Naive thymus-derived CD4-positive, alpha-beta T cell (primary cell): Measurements from ENCODE around the gene LYST. TPM values are rescaled to one million over a fixed set of nuclear protein-coding genes. Genes with fewer than 3 reads are reported as not detected.
A peak's percentile ranks its signal among the peaks of the same experiment; 100 is the strongest.

ENCODE experiments used
- ATAC-seq: fragments of 150-1000 bp; cut with Tn5 transposase; 2 replicates; pipeline ENCODE4 v1.10.0; 2021; ENCODE audit warnings: mild to moderate bottlenecking, moderate library complexity
- CTCF ChIA-PET: fragments of 350-600 bp; sonication (Branson Sonifier 250); formaldehyde crosslinking; loops from one replicate; lab custom pipeline; 2021; ENCODE audit warnings: antibody characterized with exemption; lab: Charles Lee
- POLR2A ChIA-PET: fragments of 350-600 bp; sonication (Branson Sonifier 250); formaldehyde crosslinking; loops from one replicate; lab custom pipeline; 2021; ENCODE audit warnings: antibody characterized with exemption, inconsistent platforms; lab: Charles Lee
- DNase-seq, 9 donors: peaks; one replicate each; pipeline versions ENCODE4 v3.0.0 to v3.0.0-alpha.2; 2020 to 2022; ENCODE audit warnings: mixed read lengths in 1 of 9
- H3K27ac ChIP-seq: one replicate; pipeline ENCODE4 v1.7.0; 2013; ENCODE audit warnings: mild to moderate bottlenecking, low read depth, low read length, moderate library complexity
- H3K27me3 ChIP-seq, 2 donors: one replicate each; pipeline ENCODE4 v1.7.0; 2013; ENCODE audit warnings: low read length in 2 of 2, mild to moderate bottlenecking in 2 of 2, moderate library complexity in 2 of 2; ENCODE audit not compliant: control insufficient read depth in 2 of 2, insufficient read depth in 2 of 2
- H3K36me3 ChIP-seq, 3 experiments: 1 replicate in 2 of 3; 2 replicates in 1 of 3; pipeline ENCODE4 v1.7.0; 2013; ENCODE audit warnings: low read length in 3 of 3, mild to moderate bottlenecking in 3 of 3, moderate library complexity in 1 of 3; ENCODE audit not compliant: insufficient read depth in 3 of 3, control insufficient read depth in 2 of 3
- H3K4me1 ChIP-seq, 2 donors: one replicate each; pipeline ENCODE4 v1.7.0; 2013; ENCODE audit warnings: low read length in 2 of 2, mild to moderate bottlenecking in 2 of 2, moderate library complexity in 1 of 2; ENCODE audit not compliant: control insufficient read depth in 2 of 2, insufficient read depth in 2 of 2
- H3K4me3 ChIP-seq: 2 replicates; pipeline ENCODE4 v1.7.0; 2013; ENCODE audit warnings: mild to moderate bottlenecking, low read length
- H3K9me3 ChIP-seq, 3 experiments: 1 replicate in 2 of 3; 2 replicates in 1 of 3; pipeline ENCODE4 v1.7.0; 2013; ENCODE audit warnings: low read length in 3 of 3; ENCODE audit not compliant: control insufficient read depth in 2 of 3
- H3K27ac Mint-ChIP-seq, 9 donors: one replicate each; pipeline ENCODE4 v1.8.0; 2020 to 2022; ENCODE audit warnings: mixed read lengths in 9 of 9, mild to moderate bottlenecking in 8 of 9, moderate library complexity in 5 of 9, inconsistent platforms in 2 of 9
- H3K27me3 Mint-ChIP-seq, 5 donors: one replicate each; pipeline ENCODE4 v1.8.0; 2021 to 2022; ENCODE audit warnings: mixed read lengths in 5 of 5, mild to moderate bottlenecking in 1 of 5
- H3K36me3 Mint-ChIP-seq, 5 donors: one replicate each; pipeline ENCODE4 v1.8.0; 2020 to 2022; ENCODE audit warnings: mixed read lengths in 5 of 5, mild to moderate bottlenecking in 3 of 5, inconsistent platforms in 1 of 5
- H3K4me1 Mint-ChIP-seq, 7 donors: one replicate each; pipeline ENCODE4 v1.8.0; 2020 to 2022; ENCODE audit warnings: mixed read lengths in 7 of 7, mild to moderate bottlenecking in 3 of 7, inconsistent platforms in 1 of 7
- H3K4me3 Mint-ChIP-seq, 10 donors: one replicate each; pipeline ENCODE4 v1.8.0; 2020 to 2022; ENCODE audit warnings: mild to moderate bottlenecking in 10 of 10, mixed read lengths in 10 of 10, moderate library complexity in 6 of 10, inconsistent platforms in 2 of 10
- H3K9me3 Mint-ChIP-seq, 11 donors: one replicate each; pipeline ENCODE4 v1.8.0; 2020 to 2022; ENCODE audit warnings: mixed read lengths in 11 of 11, mild to moderate bottlenecking in 4 of 11, inconsistent platforms in 1 of 11, moderate library complexity in 1 of 11
- intact Hi-C, 2 donors: fragments of 100-400 bp; cut with micrococcal nuclease; formaldehyde crosslinking; loops; one replicate each; pipeline ENCODE4 v1.15.1; 2023
- polyA plus RNA-seq, 2 donors: library from polyadenylated mRNA; unstranded; fragments of 300-500 nt; fragmentation: Illumina TruSeq; gene quantifications; one replicate each; pipeline ENCODE4 v1.2.3, GENCODE V29; 2021
- total RNA-seq, 6 experiments: library from RNA in 5 of 6; stranded (reverse) in 5 of 6; gene quantifications; 1 replicate in 5 of 6; 2 replicates in 1 of 6; pipeline ENCODE4 v1.2.3 and lab custom pipeline; 2021 to 2026

The LYST gene
- total and polyA plus RNA-seq, 7 experiments from 2014 or later = 5.7 to 98.1 (median 27.8) TPM

- DNase-seq (no peak), ATAC-seq (no peak)
- ChIA-PET CTCF (interaction anchor here (0.7 to 1.0 kb wide), 2 partner anchors 28 to 37 kb away, joined by 3 to 6 read pairs; no protein-coding TSS in a partner anchor), POLR2A (no interaction called here)
- no peaks in the 10 kb centered on the region for H3K36me3 ChIP-seq
- Mint-ChIP-seq H3K27ac (no peak overlapping the region), H3K36me3 (no peaks in the 10 kb centered on the region), H3K4me1 (peaks cover under 1 to 56% (median 3%) of the 10 kb centered on the region in 7 donors), H3K4me3 (no peak overlapping the region), H3K27me3 (peaks cover 0 to 3% (median 0%) of the 10 kb centered on the region in 5 donors), H3K9me3 (peaks cover 0 to 2% (median 0%) of the 10 kb centered on the region in 11 donors)
- no peak overlapping the region for H3K4me3 ChIP-seq
- no peak overlapping the region for H3K27ac ChIP-seq
- H3K9me3 ChIP-seq = no peaks in the 10 kb centered on the region
- no peaks in the 10 kb centered on the region for H3K27me3 ChIP-seq
- H3K4me1 ChIP-seq = peaks cover 0 to 15% of the 10 kb centered on the region in 2 donors
- intact Hi-C loops = no loop called here
Observed at GRCh38 chr1:235881930-235882700, 15.4 kb upstream of the LYST start.

- H3K4me1 ChIP-seq = peaks cover 9 to 11% of the 10 kb centered on the region in 2 donors
- DNase-seq (no peak), ATAC-seq (peak; percentile 30)
- Mint-ChIP-seq H3K4me1 (peaks cover 9 to 70% (median 21%) of the 10 kb centered on the region in 7 donors), H3K36me3 (no peaks in the 10 kb centered on the region), H3K27me3 (peaks cover 0 to 3% (median 0%) of the 10 kb centered on the region in 5 donors), H3K4me3 (no peak overlapping the region), H3K9me3 (peaks cover 0 to 2% (median 0%) of the 10 kb centered on the region in 11 donors), H3K27ac (peak overlapping the region in 2 of 9 donors; percentile 14 to 30)
- H3K4me3 ChIP-seq = no peak overlapping the region
- H3K27me3 ChIP-seq = no peaks in the 10 kb centered on the region
- CTCF ChIA-PET = no interaction called here
- no peaks in the 10 kb centered on the region for H3K36me3 ChIP-seq
- POLR2A ChIA-PET = no interaction called here
- intact Hi-C loops = no loop called here
- H3K27ac ChIP-seq = no peak overlapping the region
- no peaks in the 10 kb centered on the region for H3K9me3 ChIP-seq
Observed at GRCh38 chr1:235878082-235878811, 11.5 kb upstream of the LYST start.

GRCh38 chr1:235876402-235876841 lies 9.7 kb upstream of the LYST start:
- H3K36me3 ChIP-seq = no peaks in the 10 kb centered on the region
- DNase-seq (peak in 1 of 9 donors; percentile 25), ATAC-seq (peak; percentile 46)
- Mint-ChIP-seq H3K4me3 (peak overlapping the region in 5 of 10 donors; percentile 12 to 66 (median 26)), H3K27ac (peak overlapping the region in 6 of 9 donors; percentile 9 to 90 (median 63)), H3K27me3 (peaks cover 0 to 3% (median 0%) of the 10 kb centered on the region in 5 donors), H3K36me3 (peaks cover 0 to 1% (median 0%) of the 10 kb centered on the region in 5 donors), H3K4me1 (peaks cover 9 to 76% (median 25%) of the 10 kb centered on the region in 7 donors), H3K9me3 (peaks cover 0 to 2% (median 0%) of the 10 kb centered on the region in 11 donors)
- POLR2A ChIA-PET = interaction anchor here (0.9 to 1.3 kb wide), 2 partner anchors 9 to 11 kb away, joined by 3 to 10 read pairs; no protein-coding TSS in a partner anchor
- no peaks in the 10 kb centered on the region for H3K27me3 ChIP-seq
- intact Hi-C loops = loop anchor here (1.0 kb wide), 2 partner anchors 8 to 12 kb away; no protein-coding TSS in a partner anchor
- H3K4me1 ChIP-seq = peaks cover 15 to 18% of the 10 kb centered on the region in 2 donors
- no peaks in the 10 kb centered on the region for H3K9me3 ChIP-seq
- H3K4me3 ChIP-seq = no peak overlapping the region
- no peak overlapping the region for H3K27ac ChIP-seq
- CTCF ChIA-PET = interaction anchor here (1.1 kb wide), 1 partner anchor 33 kb away, joined by 3 read pairs; no protein-coding TSS in a partner anchor

- H3K4me3 Mint-ChIP-seq = no peak overlapping the region
- ATAC-seq = no peak
- H3K4me1 ChIP-seq = peaks cover 15 to 18% of the 10 kb centered on the region in 2 donors
- no peak overlapping the region for H3K27ac ChIP-seq
- H3K36me3 ChIP-seq = no peaks in the 10 kb centered on the region
- ChIA-PET POLR2A (interaction anchor here (1.0 kb wide), 1 partner anchor 9 kb away, joined by 4 read pairs; no protein-coding TSS in a partner anchor), CTCF (interaction anchor here (0.6 to 0.9 kb wide), 2 partner anchors 97 to 1624 kb away, joined by 3 read pairs; no protein-coding TSS in a partner anchor)
- no peaks in the 10 kb centered on the region for H3K27me3 Mint-ChIP-seq
- H3K4me3 ChIP-seq = no peak overlapping the region
- H3K27me3 ChIP-seq = no peaks in the 10 kb centered on the region
- DNase-seq = no peak
- H3K9me3 Mint-ChIP-seq = peaks cover 0 to 2% (median 0%) of the 10 kb centered on the region in 11 donors
- H3K9me3 ChIP-seq = no peaks in the 10 kb centered on the region
- intact Hi-C loops = no loop called here
- peaks cover 9 to 71% (median 25%) of the 10 kb centered on the region in 7 donors for H3K4me1 Mint-ChIP-seq
- H3K36me3 Mint-ChIP-seq = peaks cover 0 to 1% (median 0%) of the 10 kb centered on the region in 5 donors
- peak overlapping the region in 3 of 9 donors; percentile 18 to 90 (median 25) for H3K27ac Mint-ChIP-seq
Observed at GRCh38 chr1:235875036-235875597, 8.4 kb upstream of the LYST start.

GRCh38 chr1:235874261-235874660 lies 7.6 kb upstream of the LYST start:
- Mint-ChIP-seq H3K27me3 (no peaks in the 10 kb centered on the region), H3K9me3 (peaks cover 0 to 2% (median 0%) of the 10 kb centered on the region in 11 donors), H3K36me3 (peaks cover 0 to 1% (median 0%) of the 10 kb centered on the region in 5 donors), H3K4me3 (peak overlapping the region in 1 of 10 donors; percentile 2), H3K27ac (peak overlapping the region in 4 of 9 donors; percentile 12 to 94 (median 65)), H3K4me1 (peaks cover 9 to 63% (median 31%) of the 10 kb centered on the region in 7 donors)
- no peak for DNase-seq
- no peak for ATAC-seq
- POLR2A ChIA-PET = interaction anchor here (1.0 kb wide), 1 partner anchor 8 kb away, joined by 4 read pairs; no protein-coding TSS in a partner anchor
- Histone ChIP-seq H3K36me3 (no peaks in the 10 kb centered on the region), H3K27ac (no peak overlapping the region), H3K4me1 (peaks cover 15 to 18% of the 10 kb centered on the region in 2 donors), H3K27me3 (no peaks in the 10 kb centered on the region), H3K9me3 (no peaks in the 10 kb centered on the region), H3K4me3 (no peak overlapping the region)
- intact Hi-C loops = no loop called here
- CTCF ChIA-PET = interaction anchor here (0.9 kb wide), 1 partner anchor 97 kb away, joined by 3 read pairs; no protein-coding TSS in a partner anchor
